A172 (cell line): ENCODE measurements around the gene TAF1B. TPM values are rescaled to one million over a fixed set of nuclear protein-coding genes. Genes with fewer than 3 reads are reported as not detected.
A peak's percentile ranks its signal among the peaks of the same experiment; 100 is the strongest.

ENCODE experiments used
- DNase-seq: peaks from one replicate; pipeline ENCODE4 v3.0.0-alpha.2; 2015; ENCODE audit warnings: low spot score
- total RNA-seq: library from RNA; depleted of rRNA; stranded (reverse); fragments of >200 nt; shearing (Covaris generic); gene quantifications from 2 replicates; pipeline ENCODE4 v1.2.3, GENCODE V29; 2014

The TAF1B gene
- total RNA-seq, 1 experiment from 2014 or later = 47.8 TPM

DNA sequence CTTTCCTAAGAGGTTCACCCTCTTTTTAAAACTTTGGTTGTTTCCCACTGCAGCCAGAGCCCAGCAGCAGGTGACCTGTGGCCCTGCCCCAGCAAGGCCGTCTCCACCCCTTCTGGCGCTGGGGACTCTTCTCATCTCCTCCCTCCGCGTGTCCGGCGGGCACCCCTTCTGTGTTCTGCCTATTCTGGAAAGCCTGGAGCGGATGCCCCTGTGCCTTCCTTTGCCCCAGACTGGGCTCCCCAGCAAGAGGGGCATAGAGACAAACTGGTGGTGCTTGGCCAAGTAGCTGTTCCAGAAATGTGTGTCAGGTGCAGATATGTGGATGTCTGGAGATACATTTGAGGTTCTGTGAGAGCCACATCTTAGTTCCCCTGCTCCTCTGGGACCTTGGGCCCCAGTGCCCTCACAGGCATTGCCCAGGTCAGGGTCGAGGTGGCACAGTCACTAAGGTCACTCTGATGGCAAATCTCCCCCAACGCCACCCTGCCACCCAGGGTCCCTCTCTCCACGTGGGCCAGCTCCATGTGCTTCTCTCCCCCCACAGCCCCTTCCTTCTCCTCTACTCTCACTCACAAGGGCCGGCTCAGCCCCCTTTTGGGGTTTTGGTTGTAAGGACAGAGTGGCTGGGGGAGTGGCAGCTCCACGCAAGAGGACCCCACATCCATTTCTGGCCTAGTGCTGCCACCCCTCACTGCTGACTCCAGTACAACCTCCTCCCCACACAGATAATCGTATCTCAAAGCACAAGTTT, 35.5 kb upstream of the TAF1B start:
- no peak for DNase-seq

DNA sequence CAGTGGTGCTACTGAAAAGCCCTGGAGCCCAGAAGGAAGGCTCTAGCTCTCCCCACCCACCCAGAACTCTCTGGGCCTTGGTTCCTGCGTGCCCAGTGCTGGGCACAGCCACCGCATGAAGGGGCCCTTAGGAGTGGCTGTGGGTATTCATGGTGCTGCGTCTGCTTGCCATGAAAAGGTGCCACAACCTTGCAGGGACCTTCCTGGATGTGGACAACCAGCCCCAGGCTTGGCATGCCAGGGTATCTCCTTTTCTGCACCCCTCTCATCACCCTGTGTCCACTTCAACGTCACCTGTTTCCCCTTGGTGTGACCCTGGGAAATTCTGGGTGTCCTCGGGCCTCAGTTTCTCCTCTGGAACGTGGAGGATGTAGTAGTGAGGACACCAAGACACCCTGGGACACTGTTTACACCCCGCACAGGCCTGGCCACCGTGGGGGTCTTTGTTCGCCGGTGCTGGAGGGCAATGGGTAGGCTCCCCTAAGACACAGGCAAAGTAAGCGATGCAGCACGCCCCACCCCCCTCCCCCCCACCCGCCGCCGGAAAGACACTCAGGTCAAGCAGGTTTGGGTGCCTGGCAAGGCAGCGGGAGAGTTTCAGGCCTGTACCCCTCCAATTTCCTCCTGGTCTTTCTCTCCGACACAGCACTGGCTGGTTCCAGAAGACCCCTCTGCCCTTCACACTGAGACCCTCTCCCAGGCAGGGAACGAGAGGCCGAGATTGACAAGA, 34.8 kb upstream of the TAF1B start:
- no peak for DNase-seq

DNA sequence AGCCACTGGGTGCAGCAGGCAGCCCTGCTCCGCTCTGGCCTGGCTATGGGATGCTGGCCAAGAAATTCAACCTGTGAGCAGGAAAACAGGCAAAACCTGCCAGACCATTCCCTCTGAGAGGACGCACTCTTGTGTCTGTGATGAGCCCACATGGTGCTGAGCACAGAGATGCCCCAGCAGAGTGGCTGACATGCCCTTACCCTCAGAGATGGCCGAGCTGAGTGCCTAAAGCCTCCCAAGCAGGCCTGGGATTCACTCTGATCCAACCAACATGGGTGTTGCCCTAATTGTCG, 34.3 kb upstream of the TAF1B start:
- DNase-seq = no peak

DNA sequence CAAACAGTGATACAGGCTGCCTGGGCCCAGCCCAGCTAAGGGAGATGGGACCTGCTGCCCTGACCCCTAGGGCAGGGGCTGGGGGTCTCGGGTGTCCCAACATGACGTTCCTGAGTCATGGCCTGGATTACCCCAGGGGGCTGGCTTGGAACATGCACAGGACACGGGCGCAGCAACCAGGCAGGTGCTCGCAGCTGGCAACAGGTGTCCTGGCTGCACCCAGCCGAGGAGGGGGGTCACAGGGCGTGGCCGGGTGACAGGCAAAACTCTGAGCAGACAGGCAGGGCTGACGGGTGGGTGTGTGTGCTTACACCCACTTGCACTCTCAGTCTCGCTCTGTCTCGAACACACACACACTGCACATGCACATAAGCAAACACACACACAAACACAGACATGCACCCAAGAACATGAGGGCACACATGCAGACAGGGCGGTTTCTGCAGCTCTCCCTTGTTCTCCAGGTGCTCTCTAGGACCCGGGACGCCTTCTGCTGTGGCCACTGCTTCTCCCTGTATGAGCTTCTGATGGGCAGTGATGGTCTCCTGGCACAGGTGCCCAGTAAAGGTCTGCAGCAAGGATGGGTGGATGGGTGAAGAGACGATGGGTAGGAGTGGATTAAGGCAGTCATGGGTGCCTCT, 33.7 kb upstream of the TAF1B start:
- DNase-seq = no peak

DNA sequence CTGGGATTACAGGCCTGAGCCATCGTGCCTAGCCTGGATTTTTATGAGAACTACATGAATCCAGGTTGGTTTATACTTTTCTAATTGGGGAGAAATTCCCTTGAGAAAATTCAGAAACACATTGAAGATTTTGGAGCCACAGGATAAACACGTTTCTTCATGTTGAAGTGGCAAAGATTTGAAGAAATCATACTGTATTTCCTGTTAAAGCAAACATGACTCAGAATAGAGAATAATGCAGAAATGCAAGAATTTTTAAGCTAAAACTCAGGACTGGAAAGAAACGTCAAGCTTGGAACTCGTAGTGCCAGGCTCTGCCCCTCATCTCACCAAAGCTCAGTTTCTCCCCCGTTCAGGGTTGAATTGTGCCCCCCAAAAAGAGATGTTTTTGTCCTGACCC, 32.1 kb upstream of the TAF1B start:
- no peak for DNase-seq

DNA sequence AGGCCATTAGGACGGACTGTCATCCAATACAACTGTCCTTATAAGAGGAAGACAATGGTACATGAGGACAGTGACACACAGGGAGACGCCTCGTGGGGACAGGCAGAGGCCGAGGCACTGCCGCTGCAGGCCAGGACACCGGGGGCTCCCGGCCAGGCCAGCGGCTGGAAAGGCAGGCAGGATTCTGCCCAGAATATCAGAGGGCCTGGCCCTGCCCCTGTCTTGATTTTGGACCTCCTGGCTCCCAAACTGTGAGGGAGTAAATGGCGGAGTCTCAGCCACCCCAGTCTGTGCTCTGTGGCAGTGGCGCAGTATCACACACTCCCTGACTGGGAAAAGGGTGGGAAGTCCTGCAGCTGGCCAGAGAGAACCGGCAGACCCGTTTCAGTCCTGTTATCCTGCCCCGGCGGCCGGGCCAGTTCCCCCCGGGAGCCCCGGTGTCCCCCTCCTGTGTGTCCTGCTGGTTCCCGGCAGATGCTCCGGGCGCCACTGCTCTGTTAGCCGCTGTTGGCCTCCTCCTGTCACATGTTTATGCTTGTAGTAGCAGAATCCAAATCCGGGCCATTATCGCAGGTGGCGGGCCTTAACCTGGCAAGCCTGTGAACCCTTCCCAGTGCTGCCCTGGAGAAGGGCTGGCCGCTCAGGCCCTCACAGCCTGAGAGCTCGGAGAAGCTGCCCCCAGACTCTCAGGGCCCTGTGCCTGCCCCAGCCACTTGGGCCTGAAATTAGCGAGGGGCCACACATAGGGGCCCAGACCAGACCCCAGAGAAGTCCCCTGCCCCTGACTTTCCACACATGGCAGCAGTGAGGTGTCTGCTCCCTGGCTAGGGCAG, 31.4 kb upstream of the TAF1B start:
- DNase-seq = no peak

DNA sequence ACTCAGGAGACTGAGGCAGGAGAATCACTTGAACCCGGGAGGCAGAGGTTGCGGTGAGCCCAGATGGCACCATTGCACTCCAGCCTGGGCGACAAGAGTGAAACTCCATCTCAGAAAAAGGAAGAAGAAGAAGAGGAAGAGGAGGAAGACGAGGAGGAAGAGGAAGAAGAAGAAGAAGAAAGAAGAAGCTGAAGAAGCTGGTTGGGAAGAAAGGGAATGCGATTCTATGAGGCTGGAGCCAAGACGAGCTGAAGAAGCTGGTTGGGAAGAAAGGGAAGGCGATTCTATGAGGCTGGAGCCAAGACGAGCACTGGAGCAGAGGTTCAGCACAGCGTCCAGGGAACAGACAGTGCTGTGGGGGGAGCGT, 30.3 kb upstream of the TAF1B start:
- no peak for DNase-seq

DNA sequence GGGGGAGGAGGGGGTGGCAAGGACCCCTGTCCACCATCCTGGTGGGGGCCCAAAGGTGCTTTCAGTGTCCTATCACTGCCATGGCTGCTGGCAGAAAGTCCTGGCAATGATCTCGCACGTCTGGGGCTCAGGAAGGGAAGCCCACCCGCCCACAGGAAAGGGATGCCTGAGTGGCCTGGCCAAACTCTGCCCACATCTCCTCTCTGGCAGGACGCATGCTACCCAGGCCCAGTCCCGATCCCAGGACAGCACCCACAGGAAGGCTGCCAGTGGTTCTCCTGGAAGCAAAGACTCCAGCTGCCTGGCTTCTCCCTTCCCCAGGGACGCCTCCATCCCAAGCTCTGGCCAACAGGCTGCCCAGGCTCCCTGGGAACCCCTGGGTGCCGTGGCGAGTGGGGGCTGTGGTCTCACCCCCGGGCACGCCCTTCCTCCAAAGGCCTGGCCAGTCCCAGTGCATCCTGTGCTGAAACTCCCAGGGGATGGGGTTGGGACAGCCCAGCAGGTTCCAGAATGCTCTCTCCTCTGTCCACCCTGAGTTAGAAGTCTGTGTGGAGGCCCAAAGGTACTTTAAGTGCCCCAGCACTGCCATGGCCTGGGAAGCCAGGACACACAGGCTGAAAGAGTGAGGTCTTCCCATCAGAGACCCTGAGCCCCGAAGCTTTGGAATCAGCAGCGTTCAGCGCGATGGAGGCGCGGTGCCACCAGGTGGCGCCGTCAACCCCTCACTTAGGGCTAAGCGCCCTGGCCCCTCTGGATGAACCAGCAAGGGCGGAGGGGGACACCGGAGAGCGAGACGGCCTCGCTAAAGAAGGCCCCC, 29.8 kb upstream of the TAF1B start:
- DNase-seq = peak; percentile 41

DNA sequence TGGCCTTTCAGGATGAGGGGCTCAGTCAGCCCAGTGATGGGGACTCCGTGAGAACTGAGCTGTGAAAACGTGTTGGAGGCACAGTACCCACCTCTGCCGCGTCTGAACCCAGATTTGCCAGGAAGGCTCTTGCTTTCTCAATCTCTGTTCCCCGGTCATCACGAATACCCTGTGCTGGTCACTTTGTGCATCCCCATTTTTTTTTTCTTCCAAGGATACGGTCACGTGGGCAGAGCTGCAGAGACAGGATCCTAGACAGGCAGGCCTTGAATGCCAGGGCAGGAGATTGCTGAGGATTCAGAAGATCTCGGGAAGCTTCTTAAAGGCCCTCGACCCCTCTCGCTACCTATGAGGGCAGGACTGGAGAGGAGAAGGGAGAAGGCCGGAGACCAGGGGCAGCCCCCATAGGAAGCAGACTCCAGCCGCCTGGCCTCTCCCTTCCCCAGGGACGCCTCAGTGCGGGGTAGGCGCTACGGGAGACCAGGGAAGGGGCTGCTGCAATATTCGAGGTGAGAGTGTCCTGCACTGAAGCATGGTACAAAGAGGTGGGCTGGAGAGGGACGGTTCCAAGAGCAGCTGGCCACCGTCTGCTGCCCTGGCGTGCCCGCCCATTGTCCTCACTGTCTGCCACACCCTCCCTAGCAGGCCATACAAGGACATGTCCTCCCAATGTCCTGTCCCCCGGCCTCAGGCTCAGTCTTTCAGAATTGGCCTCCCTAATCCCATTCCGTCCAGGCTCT, 29.0 kb upstream of the TAF1B start:
- DNase-seq = no peak

DNA sequence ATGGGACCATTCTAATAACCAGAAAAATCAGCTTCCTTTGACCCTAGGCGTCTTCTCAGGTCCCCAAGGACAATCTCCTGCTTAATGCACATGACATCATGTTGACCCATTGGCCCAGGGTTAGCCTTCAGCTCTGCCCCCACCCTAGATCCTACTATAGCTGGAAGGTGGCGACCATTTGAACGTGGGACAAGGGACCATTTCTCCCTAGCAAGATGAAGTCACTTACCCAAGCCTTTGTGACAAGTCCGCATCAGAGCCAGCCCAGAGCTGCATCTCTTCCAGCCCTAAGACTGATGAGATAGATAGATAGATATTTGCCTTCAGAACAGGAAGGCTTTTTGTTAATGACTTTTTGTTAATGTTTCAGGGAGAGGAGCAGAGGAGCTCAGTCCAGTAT, 28.2 kb upstream of the TAF1B start:
- no peak for DNase-seq

DNA sequence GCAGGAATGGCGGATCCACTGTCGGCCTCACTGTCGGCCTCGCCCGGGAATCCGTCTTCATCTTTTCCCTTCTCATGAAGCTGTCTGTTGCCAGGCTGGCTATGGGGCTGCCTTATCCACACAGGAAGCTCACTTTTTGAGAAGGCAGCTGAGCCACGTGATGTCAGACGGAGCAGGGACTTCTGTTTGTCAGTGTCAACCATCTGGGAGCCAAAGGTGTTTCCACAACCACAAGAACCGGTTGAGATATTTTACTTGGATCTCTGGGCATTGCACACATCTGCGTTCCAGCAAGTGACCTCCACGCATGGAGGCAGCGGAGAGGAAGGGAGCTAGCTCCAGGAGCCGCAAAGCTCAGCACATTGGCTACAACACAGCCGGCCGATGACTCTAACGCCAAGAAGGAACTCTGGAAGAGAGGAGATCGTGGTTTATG, 27.4 kb upstream of the TAF1B start:
- DNase-seq = no peak

DNA sequence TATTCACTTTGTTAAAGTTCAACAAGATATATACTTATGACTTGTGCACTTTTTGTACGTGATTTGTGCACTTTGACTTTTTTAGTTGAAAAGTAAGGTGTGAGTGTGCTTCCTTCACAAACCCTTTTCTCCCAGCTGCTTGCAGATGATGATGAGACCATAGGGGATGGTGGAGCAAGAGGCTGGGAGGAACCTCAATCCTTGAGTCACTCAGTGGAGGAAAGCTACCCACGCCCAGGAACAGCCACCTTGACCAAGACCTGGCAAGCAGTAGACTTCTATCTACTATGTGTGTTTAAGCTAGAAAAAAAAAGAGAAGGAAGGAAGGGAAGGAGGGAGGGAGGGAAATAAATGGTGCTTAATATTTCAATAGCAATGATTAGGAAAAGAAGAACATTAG, 25.2 kb upstream of the TAF1B start:
- DNase-seq = no peak

DNA sequence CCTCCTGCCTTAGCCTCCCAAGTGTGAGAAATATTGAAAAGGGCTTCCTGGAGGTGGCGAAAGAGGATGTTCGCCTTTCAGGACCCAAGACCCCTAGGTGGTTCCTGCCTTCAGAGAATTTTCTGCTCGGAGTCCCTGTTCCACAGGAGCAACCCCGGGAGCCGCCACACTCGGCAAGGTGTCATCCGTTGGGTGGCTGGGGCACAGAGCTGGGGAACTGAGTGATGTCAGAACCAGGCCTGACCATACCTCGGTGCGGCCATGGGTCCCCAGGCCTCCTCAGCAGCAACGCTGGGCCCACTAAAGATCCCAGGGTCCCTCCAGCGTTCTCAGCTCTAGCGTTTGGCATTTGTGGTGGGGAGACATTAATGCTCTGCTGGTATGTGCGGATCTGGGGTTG, 23.7 kb upstream of the TAF1B start:
- DNase-seq = no peak

DNA sequence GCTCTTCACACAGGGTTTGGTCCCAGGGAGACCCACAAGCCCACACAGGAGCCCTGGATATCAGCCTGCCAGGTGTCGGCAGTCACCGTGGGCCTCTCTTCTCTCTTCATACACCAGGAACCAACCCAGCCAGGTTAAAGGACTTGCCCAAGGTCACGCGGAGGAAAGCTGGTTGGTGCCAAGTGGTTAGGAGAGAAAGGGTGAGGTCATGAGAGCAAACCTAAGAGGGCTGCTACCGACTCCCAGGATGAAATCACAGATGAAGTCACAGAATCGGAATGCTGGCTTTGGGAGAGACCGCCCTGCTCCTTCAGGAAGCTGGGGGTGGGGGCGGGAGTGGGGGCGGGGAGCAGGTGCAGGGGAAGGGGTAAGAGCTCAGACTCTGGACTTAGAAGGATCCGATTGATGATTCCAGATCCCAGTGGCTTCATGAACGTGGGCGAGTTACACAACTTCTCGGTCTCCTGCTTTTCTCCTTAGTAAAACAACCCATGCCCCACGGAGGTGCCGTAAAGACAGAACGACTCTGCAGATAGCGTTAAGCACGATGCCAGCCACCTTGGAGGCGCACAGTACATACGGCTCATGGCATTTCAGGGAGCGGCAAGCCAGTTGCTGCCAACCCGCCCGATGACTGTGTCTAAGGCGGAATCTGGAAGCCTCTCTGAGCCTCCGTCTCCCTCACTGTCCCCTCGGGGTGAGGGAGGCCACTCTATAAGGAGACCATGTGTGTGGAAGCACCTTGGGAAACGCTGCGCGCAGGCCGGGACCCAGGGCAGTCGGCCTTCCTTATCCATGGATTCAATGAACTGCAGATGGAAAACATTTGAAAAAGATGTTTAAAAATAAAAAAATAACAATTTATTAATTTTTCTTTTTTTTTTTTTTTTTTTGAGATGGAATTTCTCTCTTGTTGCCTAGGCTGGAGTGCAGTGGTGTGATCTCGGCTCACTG, 23.0 kb upstream of the TAF1B start:
- peak; percentile 92 for DNase-seq

DNA sequence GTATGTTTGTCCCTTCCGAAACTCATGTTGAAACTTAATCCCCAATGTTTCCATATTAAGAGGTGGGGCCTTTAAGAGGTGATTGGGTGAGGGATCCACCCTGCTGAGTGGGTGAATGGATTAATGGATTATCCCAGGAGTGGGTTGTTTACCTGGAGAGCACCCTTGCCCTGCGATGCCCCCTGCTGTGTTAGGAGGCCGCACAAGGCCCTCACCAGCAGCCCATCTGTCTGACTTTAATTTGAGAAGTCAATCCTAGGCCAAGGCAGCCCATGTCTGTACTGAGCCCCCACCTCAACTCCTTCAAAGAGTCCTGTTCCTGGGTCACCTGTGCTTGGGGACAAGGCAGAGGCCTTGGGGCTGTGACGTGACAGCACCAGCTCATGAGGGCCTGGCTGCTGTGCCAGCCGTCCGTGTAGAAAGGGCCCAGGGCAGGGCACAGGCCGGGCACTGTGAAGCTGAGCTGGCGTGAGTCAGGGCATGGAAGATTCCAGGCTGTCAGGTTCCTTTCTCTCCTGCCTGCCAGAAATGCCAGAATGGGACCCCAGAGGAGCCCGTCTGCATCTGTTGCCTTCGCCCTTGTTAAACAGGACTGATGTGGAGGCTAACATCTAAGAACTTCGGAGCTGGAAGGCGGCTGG, 21.3 kb upstream of the TAF1B start:
- DNase-seq = no peak

DNA sequence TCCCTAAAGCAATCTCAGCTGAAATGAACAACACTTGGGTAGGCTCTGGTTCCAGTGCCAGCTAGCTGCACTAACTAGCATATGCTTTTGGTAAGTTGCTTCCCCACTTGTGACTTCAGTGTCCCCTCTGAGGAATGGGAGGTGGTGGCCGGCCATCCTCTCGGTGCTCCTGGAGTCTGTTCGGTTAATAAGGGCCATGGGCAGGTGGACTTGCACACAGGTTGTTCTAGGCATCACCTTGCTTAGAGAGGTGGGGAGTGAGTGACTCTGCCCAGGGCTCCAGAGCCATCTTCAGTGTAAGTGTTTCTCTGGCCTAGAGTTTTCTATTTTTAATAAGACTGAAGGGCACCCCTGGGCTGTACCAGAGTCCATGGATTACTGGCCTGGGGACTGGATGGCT, 18.8 kb upstream of the TAF1B start:
- no peak for DNase-seq

DNA sequence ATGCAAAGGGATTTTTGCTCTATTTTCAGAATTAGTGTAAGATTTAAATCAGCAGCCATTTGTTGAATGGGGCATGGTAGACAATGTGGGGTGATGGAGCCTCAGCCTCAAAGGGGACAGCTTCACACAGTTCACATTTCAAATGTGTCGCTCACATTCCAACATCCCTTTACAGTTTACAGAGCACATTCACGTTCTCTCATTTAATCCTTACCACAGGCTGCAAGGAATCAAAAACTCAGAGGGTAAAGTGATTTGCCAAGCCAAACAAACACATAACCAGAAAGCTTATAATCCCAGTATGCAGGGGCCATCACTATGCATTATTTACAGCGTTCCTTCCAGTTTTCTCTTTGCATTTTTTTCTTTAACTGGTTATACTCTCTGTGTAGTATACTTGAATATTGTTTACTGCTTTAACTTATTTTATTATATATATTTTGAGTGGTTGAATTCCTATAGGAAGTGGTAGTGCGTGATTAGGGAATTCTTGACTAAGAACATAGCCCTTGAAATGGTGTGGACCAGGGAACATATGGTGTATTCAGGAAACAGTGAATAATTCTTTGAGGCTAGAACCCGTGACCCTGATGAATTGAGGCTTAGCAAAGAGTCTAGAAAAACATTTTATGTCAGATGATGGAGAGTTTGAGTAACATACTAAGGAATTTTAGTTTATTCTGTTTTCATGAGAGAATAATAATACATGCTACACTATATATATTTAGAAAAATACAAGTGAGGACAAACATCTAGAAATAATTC, 18.1 kb upstream of the TAF1B start:
- DNase-seq = no peak

DNA sequence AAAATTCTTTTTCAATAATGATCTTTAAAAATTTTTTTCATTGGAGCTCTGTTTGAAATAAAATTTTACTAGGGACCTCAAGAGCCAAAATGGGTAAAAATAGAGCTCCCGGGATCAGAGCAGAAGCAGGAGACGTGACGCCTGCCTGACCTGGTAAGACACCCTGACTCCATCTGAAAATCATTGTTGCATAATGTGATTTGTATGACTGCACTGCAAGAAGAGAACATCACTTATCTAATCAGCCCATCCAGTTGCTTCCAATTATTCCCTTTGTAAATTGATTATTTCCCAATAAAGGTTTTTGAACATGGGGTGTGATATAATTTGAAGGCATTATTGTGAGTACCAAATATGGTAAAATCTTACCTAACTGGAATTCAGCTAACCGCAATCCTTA, 17.1 kb upstream of the TAF1B start:
- no peak for DNase-seq
